ENCODE results near the gene ARID1B.

GRCh38 chr6:157046776-157047175 lies 269.6 kb downstream of the ARID1B start:
- no peak for TF ChIP-seq CTCF (IDR thresholded peaks at IDR 0.05; ENCODE audit: borderline replicate concordance, extremely low read depth, low read length, poor library complexity, severe bottlenecking)
- TF ChIP-seq EZH2 (IDR thresholded peaks at IDR 0.05; ENCODE audit: borderline replicate concordance, low read depth, low read length, severe bottlenecking): no peak

All from DND-41 (cell line).